HG03558 (cell line): ENCODE data around the gene SURF4.
"Not testable (repeated sequence)": the region's sequence is repeated elsewhere in the genome, so short reads cannot be mapped to it uniquely, and the experiment has no call there.

ENCODE experiments used
- ATAC-seq: cut with Tn5 transposase; IDR thresholded peaks from one replicate; pipeline ENCODE4 v1.9.1; 2021; ENCODE audit warnings: moderate number of reproducible peaks; ENCODE audit not compliant: unreplicated experiment; ENCODE audit errors: extremely low read depth

SURF4 gene

DNA sequence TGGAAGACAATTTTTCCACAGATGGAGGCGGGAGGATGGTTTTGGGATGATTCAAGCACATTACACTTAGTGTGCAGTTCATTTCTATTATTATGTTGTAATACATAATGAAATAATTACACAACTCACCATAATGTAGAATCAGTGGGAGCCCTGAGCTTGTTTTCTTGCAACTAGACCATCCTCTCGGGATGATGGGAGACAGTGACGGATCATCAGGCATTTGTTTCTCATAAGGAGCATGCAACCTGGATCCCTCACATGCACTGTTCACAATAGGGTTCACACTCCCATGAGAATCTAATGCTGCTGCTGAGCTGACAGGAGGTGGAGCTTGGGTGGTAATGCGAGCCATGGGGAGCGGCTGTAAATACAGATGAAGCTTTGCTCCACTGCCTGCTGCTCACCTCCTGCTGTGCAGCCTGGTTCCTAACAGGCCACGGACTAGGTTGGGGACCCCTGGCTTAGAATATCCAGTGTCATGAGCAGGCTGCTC, 1.9 kb upstream of the SURF4 start:
- ATAC-seq: no peak

DNA sequence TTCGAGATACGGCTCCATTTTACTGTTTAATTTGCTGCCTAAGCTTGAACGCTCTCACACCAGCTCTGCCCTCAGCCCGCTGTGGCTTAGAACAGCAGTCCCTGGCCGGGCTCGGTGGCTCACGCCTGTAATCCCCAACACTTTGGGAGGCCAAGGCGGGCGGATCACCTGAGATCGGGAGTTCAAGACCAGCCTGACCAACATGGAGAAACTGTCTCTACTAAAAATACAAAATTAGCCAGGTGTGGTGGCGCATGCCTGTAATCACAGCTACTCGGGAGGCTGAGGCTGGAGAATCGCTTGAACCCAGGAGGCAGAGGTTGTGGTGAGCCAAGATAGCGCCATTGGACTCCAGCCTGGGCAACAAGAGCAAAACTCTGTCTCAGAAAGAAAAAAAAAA, 1.4 kb upstream of the SURF4 start:
- not testable (repeated sequence) for ATAC-seq

DNA sequence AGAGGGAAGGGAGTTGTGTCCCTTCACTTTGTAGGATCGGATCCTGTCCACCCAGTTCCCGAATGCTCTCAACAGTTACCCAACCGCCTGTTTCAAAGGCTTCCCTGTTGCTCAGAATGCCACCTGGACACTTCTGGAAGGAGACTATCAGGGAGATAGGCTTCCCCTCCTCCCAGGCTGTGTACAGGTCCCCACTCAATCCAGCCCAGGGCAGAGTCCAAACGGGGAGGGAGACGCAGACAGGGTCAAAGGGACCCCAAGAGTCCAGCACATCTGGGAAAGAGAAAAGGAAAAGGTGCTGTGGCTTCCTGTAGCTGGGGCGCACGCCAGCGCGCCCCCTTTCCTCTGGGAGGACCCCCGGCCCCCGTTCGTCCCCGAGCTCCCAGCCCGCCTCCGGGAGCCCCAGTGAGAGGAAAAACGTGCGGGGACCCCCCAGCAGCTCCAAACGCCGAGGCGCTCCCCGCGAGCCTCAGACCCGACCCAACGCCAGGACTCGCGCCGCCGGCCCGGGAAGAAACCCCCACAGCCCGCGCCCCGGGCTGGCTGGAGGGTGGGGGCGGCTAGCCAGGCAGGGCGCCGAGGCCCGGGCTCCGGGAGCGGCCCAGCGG, 640 bp downstream of the SURF4 start:
- ATAC-seq: no peak

DNA sequence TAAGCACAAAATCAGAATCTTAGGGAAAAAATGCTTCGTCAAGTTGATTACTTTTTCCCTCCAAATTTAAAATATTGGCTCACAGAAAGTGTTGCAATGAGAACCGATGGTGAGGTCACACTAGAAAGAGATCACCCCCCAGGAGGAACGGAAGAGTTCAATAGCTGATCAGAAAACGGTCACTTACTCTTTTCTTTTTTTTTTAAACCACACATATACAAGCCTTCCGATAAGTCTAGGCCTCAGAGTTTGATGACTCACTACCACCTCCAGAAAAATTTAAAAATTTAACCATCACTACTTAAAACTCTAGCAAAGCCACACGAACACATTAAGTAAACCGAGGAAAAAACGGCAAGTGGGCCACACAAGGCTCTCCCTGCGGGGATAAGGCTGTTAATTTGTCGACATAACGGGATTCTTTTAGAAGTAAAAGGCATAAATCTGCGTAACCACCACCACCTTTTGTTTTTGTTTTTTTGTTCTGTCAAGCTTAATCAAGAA, 1.2 kb downstream of the SURF4 start:
- no peak for ATAC-seq

GRCh38 chr9:133372144-133372543, 3.7 kb downstream of the SURF4 start:
- no peak for ATAC-seq

GRCh38 chr9:133371261-133371711, 4.6 kb downstream of the SURF4 start:
- no peak for ATAC-seq

GRCh38 chr9:133370685-133371084, 5.2 kb downstream of the SURF4 start:
- no peak for ATAC-seq

DNA sequence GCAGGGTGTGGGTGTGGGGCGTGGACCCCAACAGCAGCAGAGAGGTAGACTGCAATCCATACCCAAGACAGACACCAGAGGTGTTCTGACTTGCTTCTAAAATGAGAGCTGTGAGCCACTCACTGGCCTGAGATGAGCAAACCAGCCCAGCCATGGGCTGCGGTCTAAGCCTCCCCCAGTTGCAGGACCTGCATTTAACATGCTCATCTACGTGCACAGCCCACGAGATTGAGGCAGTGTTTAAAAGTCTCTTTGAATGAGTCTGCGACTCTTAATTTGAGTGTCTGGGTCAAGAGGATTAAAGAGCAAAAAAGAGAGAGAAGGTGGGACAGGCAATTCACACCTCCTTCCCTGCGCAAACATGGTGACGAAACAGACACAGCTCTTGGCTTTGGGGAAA, 5.9 kb downstream of the SURF4 start:
- ATAC-seq: no peak

- ATAC-seq: no peak
These were observed 6.4 kb downstream of the SURF4 start for GRCh38 chr9:133369422-133369821.

- ATAC-seq: no peak
These were observed 7.5 kb downstream of the SURF4 start for GRCh38 chr9:133368249-133368881.

DNA sequence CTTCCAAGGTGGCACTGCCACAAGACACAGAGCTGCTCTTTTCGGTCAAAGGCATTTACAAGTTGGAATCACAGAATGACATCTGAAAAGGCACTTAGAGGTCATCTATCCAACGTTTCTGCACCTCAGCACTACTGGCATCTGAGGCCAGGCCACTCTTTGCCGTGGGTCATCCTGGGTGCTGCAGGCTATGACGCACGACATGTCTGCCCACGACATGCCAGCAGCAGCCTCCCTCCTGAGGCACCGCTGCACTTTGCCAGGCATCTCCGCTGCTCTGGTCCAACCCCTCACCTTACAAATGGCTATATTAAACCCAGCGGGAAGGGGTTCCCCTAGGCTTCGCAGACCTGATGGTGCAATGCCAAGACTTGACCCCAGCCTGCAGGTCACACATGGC, 8.1 kb downstream of the SURF4 start:
- ATAC-seq: no peak

DNA sequence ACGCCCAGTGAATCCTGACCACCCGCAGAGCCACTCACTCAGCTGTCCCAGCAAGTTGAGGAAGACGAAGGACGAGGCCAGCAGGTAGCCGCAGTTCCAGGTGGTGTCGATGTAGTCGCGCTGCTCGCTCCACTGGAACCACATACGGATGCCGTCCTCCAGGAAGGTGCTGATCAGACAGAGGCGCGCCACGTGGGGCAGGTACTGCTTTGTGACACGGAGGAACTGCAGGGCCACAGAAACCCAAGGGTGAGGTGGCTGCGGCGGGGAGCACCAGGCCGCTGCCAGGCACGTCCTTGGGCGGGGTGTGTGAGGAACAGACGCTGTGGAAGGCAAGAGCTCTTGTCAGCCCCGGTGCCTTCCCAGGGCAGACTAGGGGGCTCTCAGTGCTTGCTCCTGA, 8.6 kb downstream of the SURF4 start:
- ATAC-seq: no peak

DNA sequence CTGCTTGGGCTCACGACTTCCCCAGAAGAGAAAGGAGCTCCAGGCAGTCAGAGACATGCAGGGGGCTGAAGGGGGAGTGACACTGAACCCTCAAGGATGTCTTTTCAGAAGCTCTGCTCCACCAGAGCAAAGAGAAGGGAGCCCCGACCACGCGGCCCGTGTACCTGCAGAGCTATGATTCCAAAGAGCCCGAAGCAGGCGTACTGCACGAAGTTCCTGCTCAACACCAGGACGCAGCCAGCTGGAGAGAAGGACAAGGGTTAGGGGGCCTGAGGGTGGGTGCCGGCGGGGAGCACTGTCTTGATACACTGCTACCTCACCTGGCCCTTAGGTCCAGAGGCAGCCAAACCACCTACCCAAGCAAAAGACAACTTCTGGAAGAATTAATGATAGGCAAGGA, 9.4 kb downstream of the SURF4 start:
- no peak for ATAC-seq

GRCh38 chr9:133362359-133363044, 13.4 kb downstream of the SURF4 start:
- no peak for ATAC-seq

DNA sequence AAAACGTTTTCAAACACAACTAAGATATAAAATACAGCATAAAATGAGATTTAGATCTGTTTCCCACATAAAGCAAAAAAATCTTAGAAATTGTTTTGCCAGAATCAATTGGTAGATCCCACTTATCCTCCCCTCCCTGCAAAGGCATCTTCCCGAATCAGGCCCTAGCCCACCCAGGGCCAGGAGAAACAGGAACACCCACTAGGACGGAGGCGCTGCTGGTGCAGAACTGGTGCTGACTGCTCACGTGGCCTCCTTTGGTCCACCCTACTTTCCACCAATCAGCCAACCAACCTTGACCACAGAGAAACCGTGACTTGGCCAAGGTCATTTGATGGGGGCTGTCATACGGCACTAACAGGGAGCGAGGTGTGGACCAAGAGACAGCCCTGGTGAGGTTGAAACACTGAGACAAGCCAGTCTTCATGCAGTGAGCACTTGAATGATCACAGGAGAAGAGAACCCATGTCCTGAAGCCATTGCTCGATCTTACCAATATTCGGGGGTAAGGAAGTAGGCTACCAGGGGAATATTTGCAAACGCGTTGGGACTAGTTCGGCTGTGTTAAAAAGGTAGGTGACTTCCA, 14.3 kb downstream of the SURF4 start:
- ATAC-seq: no peak

GRCh38 chr9:133360400-133361393, 15.2 kb downstream of the SURF4 start:
- no peak for ATAC-seq

DNA sequence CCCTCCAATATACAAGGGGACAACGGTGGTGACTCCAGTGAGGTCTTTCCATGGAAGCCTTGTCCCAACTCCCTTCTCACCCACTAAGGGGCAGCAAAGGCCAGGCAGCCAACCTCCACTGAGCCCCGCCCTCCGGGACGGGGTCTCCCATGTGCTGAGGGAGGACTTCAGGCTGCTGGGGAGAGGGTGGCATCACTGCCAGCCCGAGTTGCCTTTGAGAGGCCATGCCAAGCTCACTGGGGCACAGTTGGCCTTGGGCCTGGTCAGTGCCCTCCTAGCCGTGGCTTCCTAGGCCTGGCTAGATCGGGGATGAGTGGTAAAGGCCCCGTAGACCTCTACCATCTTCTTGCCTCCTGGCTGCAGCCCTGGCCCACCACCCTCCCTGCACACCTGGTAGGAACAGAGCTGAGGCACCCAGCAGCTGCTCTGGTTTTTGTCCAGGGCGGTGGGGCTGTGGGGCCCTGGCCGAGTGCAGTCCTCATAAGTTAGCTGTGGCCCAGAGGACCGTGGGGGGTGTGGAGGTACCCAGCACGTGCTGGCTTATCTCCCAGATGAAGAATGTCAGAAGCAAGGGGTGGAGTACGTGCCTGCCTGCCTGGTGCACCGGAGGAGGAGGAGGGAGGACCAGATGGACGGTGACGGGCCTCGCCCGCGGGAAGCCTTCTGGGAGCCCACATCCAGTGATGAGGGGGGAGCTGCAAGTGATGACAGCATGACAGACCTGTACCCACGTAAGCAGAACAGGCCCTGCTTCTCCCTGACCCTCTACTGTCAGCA, 16.3 kb downstream of the SURF4 start:
- no peak for ATAC-seq

DNA sequence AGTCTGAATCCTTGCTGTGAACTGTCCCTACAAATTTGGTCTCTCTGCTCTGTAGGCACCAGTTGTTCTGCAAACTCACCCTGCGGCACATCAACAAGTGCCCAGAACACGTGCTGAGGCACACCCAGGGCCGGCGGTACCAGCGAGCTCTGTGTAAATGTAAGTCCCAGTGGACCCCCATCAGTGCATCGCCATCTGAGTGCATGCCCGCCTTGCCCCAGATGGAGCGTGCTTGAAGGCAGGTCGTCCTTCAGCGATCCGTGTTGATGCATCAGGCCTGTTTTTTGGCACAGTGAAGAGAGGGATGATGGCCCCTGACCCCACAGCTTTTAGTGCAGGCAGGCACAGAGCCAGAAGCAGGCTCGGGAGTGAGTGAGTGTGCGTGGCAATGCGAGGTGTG, 18.2 kb downstream of the SURF4 start:
- ATAC-seq: no peak
